ENCODE results near the gene CTNNBIP1.
"Not testable (repeated sequence)": the region's sequence is repeated elsewhere in the genome, so short reads cannot be mapped to it uniquely, and the experiment has no call there.

The CTNNBIP1 gene

GRCh38 chr1:9809100-9809510 is 101.0 kb downstream of the CTNNBIP1 start:
- no peak overlapping the region for H3K27ac ChIP-seq
- no peaks in the 10 kb centered on the region for H3K27me3 ChIP-seq
- TF ChIP-seq, protein P1, sequence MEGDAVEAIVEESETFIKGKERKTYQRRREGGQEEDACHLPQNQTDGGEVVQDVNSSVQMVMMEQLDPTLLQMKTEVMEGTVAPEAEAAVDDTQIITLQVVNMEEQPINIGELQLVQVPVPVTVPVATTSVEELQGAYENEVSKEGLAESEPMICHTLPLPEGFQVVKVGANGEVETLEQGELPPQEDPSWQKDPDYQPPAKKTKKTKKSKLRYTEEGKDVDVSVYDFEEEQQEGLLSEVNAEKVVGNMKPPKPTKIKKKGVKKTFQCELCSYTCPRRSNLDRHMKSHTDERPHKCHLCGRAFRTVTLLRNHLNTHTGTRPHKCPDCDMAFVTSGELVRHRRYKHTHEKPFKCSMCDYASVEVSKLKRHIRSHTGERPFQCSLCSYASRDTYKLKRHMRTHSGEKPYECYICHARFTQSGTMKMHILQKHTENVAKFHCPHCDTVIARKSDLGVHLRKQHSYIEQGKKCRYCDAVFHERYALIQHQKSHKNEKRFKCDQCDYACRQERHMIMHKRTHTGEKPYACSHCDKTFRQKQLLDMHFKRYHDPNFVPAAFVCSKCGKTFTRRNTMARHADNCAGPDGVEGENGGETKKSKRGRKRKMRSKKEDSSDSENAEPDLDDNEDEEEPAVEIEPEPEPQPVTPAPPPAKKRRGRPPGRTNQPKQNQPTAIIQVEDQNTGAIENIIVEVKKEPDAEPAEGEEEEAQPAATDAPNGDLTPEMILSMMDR (IDR thresholded peaks at IDR 0.05), result no peak
- H3K36me3 ChIP-seq, result no peaks in the 10 kb centered on the region
- H3K9me3 ChIP-seq, result no peaks in the 10 kb centered on the region
- H3K4me1 ChIP-seq (ENCODE audit: control insufficient read depth in 1 of 2, insufficient read depth in 1 of 2, low read depth in 1 of 2, low read length in 1 of 2), result no peaks in the 10 kb centered on the region
- H3K4me3 ChIP-seq (ENCODE audit: low read depth in 1 of 2, low read length in 1 of 2), result no peak overlapping the region

GRCh38 chr1:9808459-9808858 is 101.6 kb downstream of the CTNNBIP1 start:
- Histone ChIP-seq H3K27ac (no peak overlapping the region), H3K4me3 (ENCODE audit: low read depth in 1 of 2, low read length in 1 of 2) (no peak overlapping the region), H3K27me3 (no peaks in the 10 kb centered on the region), H3K36me3 (no peaks in the 10 kb centered on the region), H3K9me3 (no peaks in the 10 kb centered on the region), H3K4me1 (ENCODE audit: control insufficient read depth in 1 of 2, insufficient read depth in 1 of 2, low read depth in 1 of 2, low read length in 1 of 2) (no peaks in the 10 kb centered on the region)
- TF ChIP-seq, protein P1 (IDR thresholded peaks at IDR 0.05), result no peak

DNA sequence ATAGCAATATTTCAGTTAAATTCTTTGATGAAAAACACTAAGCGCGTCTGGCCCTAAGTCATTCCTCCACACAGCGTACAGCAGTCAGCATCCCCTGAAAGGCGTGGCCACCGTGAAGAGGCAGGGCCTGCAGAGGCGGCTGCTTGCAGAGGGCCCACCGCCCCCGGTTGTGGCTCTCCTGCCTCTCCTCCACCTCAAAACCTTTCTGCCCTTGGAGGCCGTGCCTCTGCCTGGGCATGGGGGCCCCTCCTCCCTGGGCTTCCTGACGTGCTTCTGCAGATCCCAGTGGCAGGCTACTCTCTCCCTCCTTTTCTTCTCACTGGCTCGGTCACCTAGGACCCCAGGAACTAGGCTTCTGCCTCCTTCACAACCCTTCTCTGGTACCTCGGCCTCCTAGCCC is 102.5 kb downstream of the CTNNBIP1 start:
- no peaks in the 10 kb centered on the region for H3K36me3 ChIP-seq
- no peak overlapping the region for H3K4me3 ChIP-seq (ENCODE audit: low read depth in 1 of 2, low read length in 1 of 2)
- H3K9me3 ChIP-seq, result no peaks in the 10 kb centered on the region
- TF ChIP-seq, protein P1 (IDR thresholded peaks at IDR 0.05), result no peak
- H3K27ac ChIP-seq, result no peak overlapping the region
- H3K27me3 ChIP-seq, result no peaks in the 10 kb centered on the region
- H3K4me1 ChIP-seq (ENCODE audit: control insufficient read depth in 1 of 2, insufficient read depth in 1 of 2, low read depth in 1 of 2, low read length in 1 of 2), result no peaks in the 10 kb centered on the region

GRCh38 chr1:9805972-9806371 is 104.1 kb downstream of the CTNNBIP1 start:
- not testable (repeated sequence) for H3K9me3 ChIP-seq; H3K27ac ChIP-seq; H3K36me3 ChIP-seq; H3K4me3 ChIP-seq (ENCODE audit: low read depth in 1 of 2, low read length in 1 of 2); H3K4me1 ChIP-seq (ENCODE audit: control insufficient read depth in 1 of 2, insufficient read depth in 1 of 2, low read depth in 1 of 2, low read length in 1 of 2); H3K27me3 ChIP-seq

GRCh38 chr1:9805006-9805508 is 105.0 kb downstream of the CTNNBIP1 start:
- H3K36me3 ChIP-seq, result no peaks in the 10 kb centered on the region
- H3K4me1 ChIP-seq (ENCODE audit: control insufficient read depth in 1 of 2, insufficient read depth in 1 of 2, low read depth in 1 of 2, low read length in 1 of 2), result no peaks in the 10 kb centered on the region
- no peaks in the 10 kb centered on the region for H3K27me3 ChIP-seq
- no peak overlapping the region for H3K4me3 ChIP-seq (ENCODE audit: low read depth in 1 of 2, low read length in 1 of 2)
- H3K9me3 ChIP-seq, result no peaks in the 10 kb centered on the region
- TF ChIP-seq, protein P1 (IDR thresholded peaks at IDR 0.05), result no peak
- H3K27ac ChIP-seq, result no peak overlapping the region

- H3K4me3 ChIP-seq (ENCODE audit: low read depth in 1 of 2, low read length in 1 of 2); H3K27me3 ChIP-seq; H3K9me3 ChIP-seq; H3K27ac ChIP-seq; H3K4me1 ChIP-seq (ENCODE audit: control insufficient read depth in 1 of 2, insufficient read depth in 1 of 2, low read depth in 1 of 2, low read length in 1 of 2); H3K36me3 ChIP-seq: not testable (repeated sequence)
Measured at GRCh38 chr1:9803003-9803918, 106.8 kb downstream of the CTNNBIP1 start.
